GM21576 (cell line): ENCODE results near the gene KAZN.

Experiments
- ATAC-seq: cut with Tn5 transposase; IDR thresholded peaks from one replicate; pipeline ENCODE4 v1.9.1; 2021; ENCODE audit warnings: mild to moderate bottlenecking, moderate library complexity; ENCODE audit not compliant: unreplicated experiment

KAZN gene

GRCh38 chr1:14875524-14876509 is 277.3 kb downstream of the KAZN start:
- no peak for ATAC-seq

GRCh38 chr1:14876747-14877146 is 278.3 kb downstream of the KAZN start:
- ATAC-seq = no peak

- ATAC-seq = no peak
Measured at GRCh38 chr1:14877224-14877623, 278.7 kb downstream of the KAZN start.

DNA sequence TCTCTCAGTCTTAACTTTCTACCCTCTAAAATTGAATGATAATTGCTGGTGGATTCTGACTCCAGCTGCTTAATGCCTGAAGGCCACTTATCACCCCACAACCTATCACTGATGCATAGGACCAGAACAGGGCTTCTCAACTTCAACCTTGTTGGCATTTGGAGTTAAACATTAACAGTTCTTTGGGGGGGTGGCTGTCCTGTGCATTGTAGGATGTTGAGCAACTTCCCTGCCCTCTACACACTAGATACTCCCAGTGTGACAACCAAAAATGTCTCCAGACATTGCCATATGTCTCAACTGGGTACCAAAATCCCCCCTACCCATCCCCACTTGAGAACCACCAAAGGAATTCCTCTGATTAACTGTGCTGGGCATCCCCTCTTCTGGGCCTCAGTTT is 279.6 kb downstream of the KAZN start:
- ATAC-seq = no peak

GRCh38 chr1:14878951-14879350 is 280.5 kb downstream of the KAZN start:
- no peak for ATAC-seq

DNA sequence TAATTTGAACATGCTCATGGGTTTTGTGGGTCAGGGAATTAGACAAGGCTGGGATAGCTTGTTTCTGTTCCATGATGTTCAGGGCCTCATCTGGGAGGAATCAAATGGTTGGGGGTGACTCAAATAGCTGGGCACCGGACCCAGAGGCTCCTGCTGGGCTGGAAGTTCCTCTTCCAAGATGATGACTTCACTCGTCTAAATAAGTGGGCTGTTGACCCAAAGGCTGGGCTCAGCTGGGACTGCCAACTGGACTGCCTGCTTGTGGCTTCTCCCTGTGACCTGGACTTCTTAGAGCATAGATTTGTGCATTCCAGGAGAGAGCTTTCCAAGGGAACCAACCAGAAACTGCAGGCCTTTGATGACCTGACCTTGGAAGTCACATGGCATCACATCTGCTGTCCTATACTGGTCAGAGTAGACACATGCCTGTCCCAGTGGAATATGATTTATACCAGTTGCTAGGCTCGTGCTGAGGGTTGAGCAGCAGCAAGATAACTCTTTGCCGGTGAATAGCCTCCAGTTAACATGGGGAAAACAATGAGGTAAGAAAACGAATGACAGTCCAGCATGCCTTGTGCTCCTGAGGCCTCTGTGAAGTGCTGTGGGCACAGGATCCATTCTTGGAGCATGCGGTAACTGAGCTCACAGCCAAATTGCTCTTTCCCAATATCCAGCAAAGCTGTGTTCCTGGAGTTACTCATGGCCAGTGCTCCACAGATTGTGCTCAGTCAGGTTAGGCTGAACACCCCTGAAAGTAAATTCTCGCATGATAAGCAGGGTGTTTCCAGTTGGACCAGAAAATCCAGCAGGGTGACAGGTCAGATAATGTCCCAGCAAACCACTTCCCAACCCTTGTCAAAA is 282.2 kb downstream of the KAZN start:
- no peak for ATAC-seq

GRCh38 chr1:14881775-14882672 is 283.5 kb downstream of the KAZN start:
- ATAC-seq = no peak

DNA sequence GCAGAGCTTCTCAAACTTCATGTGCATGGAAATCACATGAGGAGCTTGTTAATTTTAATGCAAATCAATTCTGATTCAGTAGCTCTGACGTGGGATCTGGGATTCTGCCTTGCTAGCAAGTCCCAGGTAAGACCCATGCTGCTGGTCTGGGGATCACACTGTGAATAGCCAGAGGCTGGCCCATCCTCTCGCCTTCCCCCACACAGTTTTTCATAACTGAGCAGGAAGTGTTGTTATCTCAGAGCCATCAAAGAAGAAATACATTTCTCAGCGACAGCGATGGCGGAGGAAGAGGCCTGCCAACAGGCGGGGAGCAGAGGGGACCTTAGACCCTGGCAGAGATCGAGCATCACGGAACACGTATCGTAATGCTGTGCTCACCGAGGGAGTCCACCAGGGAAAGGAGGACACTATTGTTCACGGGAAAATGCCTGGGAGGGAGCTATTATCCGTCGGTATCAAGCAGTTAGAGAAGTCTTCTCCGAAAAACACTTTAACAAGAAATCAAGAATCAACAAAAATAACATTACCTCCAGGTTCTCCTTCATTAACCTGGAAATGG is 286.2 kb downstream of the KAZN start:
- no peak for ATAC-seq

- ATAC-seq = no peak
Measured at GRCh38 chr1:14887044-14887566, 288.6 kb downstream of the KAZN start.

GRCh38 chr1:14887764-14888350 is 289.4 kb downstream of the KAZN start:
- ATAC-seq = no peak

- no peak for ATAC-seq
Measured at GRCh38 chr1:14888374-14888773, 289.9 kb downstream of the KAZN start.

DNA sequence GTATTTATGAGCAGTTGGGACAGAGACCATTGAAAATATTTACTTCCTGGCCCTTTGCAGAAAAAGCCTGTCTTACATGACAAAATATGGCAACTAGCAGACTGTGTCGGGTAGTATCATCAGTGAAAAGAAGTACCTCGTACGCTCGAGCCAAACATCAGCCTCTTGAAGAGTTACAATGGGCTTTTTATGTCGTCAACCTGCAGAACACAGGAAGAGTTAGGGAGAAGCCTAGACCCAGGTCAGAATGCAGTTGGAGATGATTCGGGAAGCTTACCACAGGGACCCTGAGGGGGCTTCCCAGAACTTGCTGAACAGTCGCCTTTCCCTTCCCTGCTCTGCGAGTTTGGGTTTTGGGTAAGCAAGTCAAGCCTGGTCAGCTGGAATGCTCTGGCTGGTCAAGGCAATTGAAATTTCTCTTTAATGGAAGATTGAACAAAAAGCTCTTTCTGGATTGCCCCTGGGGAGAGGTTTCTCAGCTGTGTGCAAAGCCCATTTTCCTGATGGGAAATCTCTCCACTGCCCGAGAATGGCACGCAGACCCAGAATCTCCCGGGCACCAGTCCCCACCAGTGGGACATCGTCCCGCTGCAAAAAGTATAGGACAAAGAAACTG is 291.4 kb downstream of the KAZN start:
- ATAC-seq = no peak

- ATAC-seq = no peak
Measured at GRCh38 chr1:14891991-14892390, 293.5 kb downstream of the KAZN start.

DNA sequence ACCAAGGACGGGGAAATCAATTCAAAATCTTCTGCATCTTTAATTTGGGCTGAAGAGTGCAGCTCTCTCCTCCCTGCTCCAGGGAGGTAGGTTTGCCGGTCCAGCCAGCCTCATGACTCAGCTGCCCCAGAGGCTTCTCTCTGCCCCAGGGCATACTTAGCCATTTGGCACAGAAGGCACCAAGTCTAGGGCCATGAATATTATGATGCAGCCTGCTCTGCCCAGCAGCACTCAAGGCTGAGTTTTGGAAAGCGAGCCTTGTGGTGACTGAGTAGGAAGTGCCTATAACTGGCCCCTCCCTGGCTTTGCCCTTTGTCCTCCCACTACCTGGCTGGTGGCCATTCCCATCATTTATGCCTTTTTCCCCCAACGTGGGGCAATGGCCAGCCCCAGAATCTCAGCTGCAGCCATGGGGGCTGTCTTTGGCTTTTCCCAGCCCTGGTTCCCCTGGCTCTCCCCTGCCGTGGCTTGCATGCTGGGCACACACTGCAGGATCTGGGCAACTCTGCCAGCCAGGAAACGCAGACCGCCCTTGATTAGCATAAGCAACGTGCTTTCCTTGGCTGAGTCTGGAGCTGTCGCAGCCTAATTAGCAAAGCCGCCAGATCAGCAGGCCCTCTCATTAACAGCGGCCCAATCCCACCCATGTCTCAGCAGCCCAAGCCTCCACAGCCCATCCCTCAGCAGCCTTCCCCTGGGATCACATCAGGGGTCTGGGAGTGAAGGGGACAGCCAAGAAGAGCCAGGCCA is 296.5 kb downstream of the KAZN start:
- ATAC-seq = no peak

DNA sequence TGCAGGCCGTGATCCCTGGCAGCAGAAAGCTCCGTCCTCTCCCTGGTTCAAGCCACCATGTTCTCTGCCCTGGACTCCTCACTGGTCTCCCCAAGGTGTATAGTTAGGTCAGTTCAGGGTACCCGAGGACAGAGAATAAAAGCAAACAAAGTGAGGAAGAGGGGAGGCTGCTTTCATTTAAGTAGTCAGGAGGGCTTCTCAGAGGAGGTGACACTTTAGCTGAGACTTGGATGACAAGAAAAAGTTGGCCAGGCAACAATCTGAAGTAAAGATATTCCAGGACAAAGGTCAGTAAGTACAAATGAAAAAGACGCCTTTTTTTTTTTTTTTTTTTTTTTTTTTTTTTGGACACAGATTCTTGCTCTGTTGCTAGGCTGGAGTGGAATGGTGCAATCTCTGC is 297.2 kb downstream of the KAZN start:
- ATAC-seq = no peak

DNA sequence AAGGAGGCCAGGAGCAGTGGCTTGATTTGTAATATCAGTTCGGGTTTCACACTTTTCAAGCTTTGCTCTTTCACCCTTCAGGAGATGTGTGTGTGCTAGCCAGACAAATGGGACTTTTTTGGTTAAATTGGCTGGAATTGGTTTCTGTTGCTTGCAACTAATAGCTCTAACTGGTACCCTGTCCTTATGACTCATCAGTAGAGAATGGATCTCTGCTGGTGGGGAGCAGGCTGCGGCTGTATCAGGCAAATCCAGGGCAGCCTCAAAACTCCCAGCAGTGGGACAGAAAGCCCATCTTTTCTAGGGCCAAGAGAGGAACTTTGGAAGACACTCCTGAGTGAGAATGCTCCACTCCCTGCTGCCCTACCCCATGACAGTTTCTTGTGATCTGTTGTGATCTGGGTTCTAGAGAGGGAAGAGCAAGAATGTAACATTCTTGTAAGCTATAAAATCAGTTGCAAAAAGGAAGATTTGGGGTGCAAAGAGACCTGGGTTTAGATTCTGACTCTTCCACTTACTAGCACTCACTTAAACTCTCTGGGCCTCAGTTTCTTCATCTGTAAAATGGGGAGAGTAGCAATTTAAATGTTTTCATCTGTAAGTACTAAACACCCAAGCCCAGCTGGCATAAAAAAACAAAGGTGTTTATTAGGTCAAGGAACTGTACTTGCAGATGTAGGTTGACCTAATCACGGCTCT is 298.0 kb downstream of the KAZN start:
- ATAC-seq = no peak

GRCh38 chr1:14897080-14897449 is 298.6 kb downstream of the KAZN start:
- no peak for ATAC-seq

GRCh38 chr1:14897547-14897946 is 299.1 kb downstream of the KAZN start:
- ATAC-seq = no peak
